RWPE2 (cell line): ENCODE data around the gene SLC25A21.

Experiments used
- ATAC-seq: fragments of 200-7000 bp; cut with Tn5 transposase; 3 replicates; pipeline ENCODE4 v1.9.1; 2021; ENCODE audit warnings: low read depth
- DNase-seq: peaks from one replicate; pipeline ENCODE4 v3.0.0-alpha.2; 2020; ENCODE audit warnings: low spot score
- H3K27ac ChIP-seq: fragments of 450-650 bp; 2 replicates; pipeline ENCODE4 v1.5.1; 2017; ENCODE audit warnings: mild to moderate bottlenecking; ENCODE audit not compliant: poor library complexity, severe bottlenecking
- H3K27me3 ChIP-seq: fragments of 250-450 bp; sonication (Bioruptor Pico); 2 replicates; pipeline ENCODE4 v1.5.1; 2021; ENCODE audit warnings: mild to moderate bottlenecking, moderate library complexity; ENCODE audit not compliant: insufficient read depth, poor library complexity, severe bottlenecking
- H3K36me3 ChIP-seq: fragments of 250-450 bp; sonication (Bioruptor Pico); 2 replicates; pipeline ENCODE4 v1.5.1; 2020; ENCODE audit warnings: low read depth, mild to moderate bottlenecking, moderate library complexity
- H3K4me1 ChIP-seq: fragments of 250-450 bp; sonication (Bioruptor Pico); 2 replicates; pipeline ENCODE4 v1.5.1; 2021; ENCODE audit warnings: mild to moderate bottlenecking, moderate library complexity; ENCODE audit not compliant: insufficient read depth, poor library complexity, severe bottlenecking
- H3K4me3 ChIP-seq: fragments of 250-450 bp; sonication (Bioruptor Pico); 2 replicates; pipeline ENCODE4 v1.5.1; 2021; ENCODE audit warnings: mild to moderate bottlenecking, moderate library complexity; ENCODE audit not compliant: severe bottlenecking
- H3K9me3 ChIP-seq: fragments of 250-450 bp; sonication (Bioruptor Pico); 2 replicates; pipeline ENCODE4 v1.5.1; 2021; ENCODE audit warnings: mild to moderate bottlenecking, moderate library complexity; ENCODE audit not compliant: severe bottlenecking
- TF ChIP-seq, protein P1 (sequence below): fragments of 450-650 bp; IDR thresholded peaks from one replicate; pipeline ENCODE4 v1.5.1; 2017; ENCODE audit warnings: mild to moderate bottlenecking, moderate library complexity; ENCODE audit not compliant: poor library complexity, severe bottlenecking

Gene SLC25A21

GRCh38 chr14:36928432-36928831, 244.0 kb downstream of the SLC25A21 start:
- no peaks in the 10 kb centered on the region for H3K27me3 ChIP-seq
- no peak overlapping the region for H3K27ac ChIP-seq
- TF ChIP-seq, protein P1, sequence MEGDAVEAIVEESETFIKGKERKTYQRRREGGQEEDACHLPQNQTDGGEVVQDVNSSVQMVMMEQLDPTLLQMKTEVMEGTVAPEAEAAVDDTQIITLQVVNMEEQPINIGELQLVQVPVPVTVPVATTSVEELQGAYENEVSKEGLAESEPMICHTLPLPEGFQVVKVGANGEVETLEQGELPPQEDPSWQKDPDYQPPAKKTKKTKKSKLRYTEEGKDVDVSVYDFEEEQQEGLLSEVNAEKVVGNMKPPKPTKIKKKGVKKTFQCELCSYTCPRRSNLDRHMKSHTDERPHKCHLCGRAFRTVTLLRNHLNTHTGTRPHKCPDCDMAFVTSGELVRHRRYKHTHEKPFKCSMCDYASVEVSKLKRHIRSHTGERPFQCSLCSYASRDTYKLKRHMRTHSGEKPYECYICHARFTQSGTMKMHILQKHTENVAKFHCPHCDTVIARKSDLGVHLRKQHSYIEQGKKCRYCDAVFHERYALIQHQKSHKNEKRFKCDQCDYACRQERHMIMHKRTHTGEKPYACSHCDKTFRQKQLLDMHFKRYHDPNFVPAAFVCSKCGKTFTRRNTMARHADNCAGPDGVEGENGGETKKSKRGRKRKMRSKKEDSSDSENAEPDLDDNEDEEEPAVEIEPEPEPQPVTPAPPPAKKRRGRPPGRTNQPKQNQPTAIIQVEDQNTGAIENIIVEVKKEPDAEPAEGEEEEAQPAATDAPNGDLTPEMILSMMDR, result no peak
- no peaks in the 10 kb centered on the region for H3K9me3 ChIP-seq
- DNase-seq (no peak), ATAC-seq (no peak)
- no peak overlapping the region for H3K4me3 ChIP-seq
- no peaks in the 10 kb centered on the region for H3K36me3 ChIP-seq
- H3K4me1 ChIP-seq, result peaks cover 5% of the 10 kb centered on the region

- DNase-seq (no peak), ATAC-seq (no peak)
- Histone ChIP-seq H3K36me3 (no peaks in the 10 kb centered on the region), H3K27ac (no peak overlapping the region), H3K4me1 (no peaks in the 10 kb centered on the region), H3K4me3 (no peak overlapping the region), H3K9me3 (no peaks in the 10 kb centered on the region), H3K27me3 (no peaks in the 10 kb centered on the region)
- TF ChIP-seq, protein P1, result no peak
Measured at GRCh38 chr14:36925094-36925493, 247.3 kb downstream of the SLC25A21 start.

GRCh38 chr14:36916668-36917067, 255.7 kb downstream of the SLC25A21 start:
- no peaks in the 10 kb centered on the region for H3K4me1 ChIP-seq
- H3K27ac ChIP-seq, result no peak overlapping the region
- DNase-seq (no peak), ATAC-seq (no peak)
- H3K4me3 ChIP-seq, result no peak overlapping the region
- TF ChIP-seq, protein P1, result no peak
- H3K36me3 ChIP-seq, result no peaks in the 10 kb centered on the region
- H3K27me3 ChIP-seq, result no peaks in the 10 kb centered on the region
- H3K9me3 ChIP-seq, result no peaks in the 10 kb centered on the region

DNA sequence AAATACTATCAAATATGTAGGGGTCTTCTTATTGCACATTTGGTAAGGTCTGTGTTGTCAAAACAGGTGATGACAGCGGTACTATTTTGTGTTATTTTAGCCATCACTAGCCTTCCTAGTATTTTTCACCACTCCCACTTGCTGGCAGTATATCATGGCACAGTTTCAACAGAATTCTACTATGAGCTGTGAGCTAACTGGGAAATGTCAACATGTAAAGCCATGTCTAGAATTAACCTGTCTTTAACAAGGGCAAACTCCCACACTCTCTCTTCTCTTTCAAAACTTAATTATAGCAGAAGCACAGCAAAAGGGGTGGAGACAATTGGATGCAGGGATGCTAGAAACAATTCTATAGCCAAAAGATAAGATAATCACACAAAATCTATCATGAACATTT, 257.3 kb downstream of the SLC25A21 start:
- H3K4me3 ChIP-seq, result no peak overlapping the region
- H3K36me3 ChIP-seq, result no peaks in the 10 kb centered on the region
- H3K27ac ChIP-seq, result no peak overlapping the region
- no peaks in the 10 kb centered on the region for H3K27me3 ChIP-seq
- TF ChIP-seq, protein P1, result no peak
- H3K9me3 ChIP-seq, result no peaks in the 10 kb centered on the region
- DNase-seq, result no peak
- H3K4me1 ChIP-seq, result no peaks in the 10 kb centered on the region
- ATAC-seq, result no peak

DNA sequence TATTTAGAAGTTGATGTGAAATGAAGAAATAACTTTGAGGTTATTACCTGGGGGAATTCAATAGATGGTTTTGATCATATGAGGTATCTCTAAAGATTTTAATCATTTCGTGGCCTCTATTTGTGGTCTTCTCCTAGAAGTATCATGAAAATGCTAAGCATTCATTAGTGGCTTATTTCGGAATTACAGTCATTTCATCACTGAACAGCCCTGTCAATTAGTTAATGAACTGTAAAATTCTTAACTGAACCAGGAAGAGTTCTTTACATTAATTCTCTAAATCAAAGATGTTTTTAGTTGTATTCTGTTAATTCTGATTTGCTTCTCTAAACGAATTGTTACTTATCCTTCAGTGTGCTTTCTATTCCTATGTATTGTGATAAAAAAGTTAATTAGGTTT, 261.8 kb downstream of the SLC25A21 start:
- ATAC-seq (no peak), DNase-seq (no peak)
- Histone ChIP-seq H3K9me3 (no peaks in the 10 kb centered on the region), H3K36me3 (no peaks in the 10 kb centered on the region), H3K27me3 (no peaks in the 10 kb centered on the region), H3K27ac (no peak overlapping the region), H3K4me1 (no peaks in the 10 kb centered on the region), H3K4me3 (no peak overlapping the region)
- TF ChIP-seq, protein P1, result no peak
